GM12878 (cell line): Measurements from ENCODE around the gene FAM76B. TPM values are rescaled to one million over a fixed set of nuclear protein-coding genes. Genes with fewer than 3 reads are reported as not detected.

Source experiments
- ATAC-seq: fragments of 200-7000 bp; cut with Tn5 transposase; 3 replicates; pipeline ENCODE4 v1.9.1; 2020; ENCODE audit warnings: mild to moderate bottlenecking, moderate library complexity
- BruUV-seq: library from RNA; stranded (reverse); fragments of 400-500 nt; replicated peaks from 2 replicates; lab custom pipeline; 2021; lab: Mats Ljungman, UMichigan
- CTCF ChIA-PET: fragments of 300-600 bp; sonication (Branson Sonifier 250); formaldehyde crosslinking; extraction: SDS; loops from one replicate; lab custom pipeline; 2021; ENCODE audit warnings: inconsistent platforms; lab: Yijun Ruan, JAX
- POLR2A ChIA-PET: fragments of 350-600 bp; formaldehyde crosslinking; extraction: SDS; loops from one replicate; lab custom pipeline; 2021; ENCODE audit warnings: inconsistent platforms; lab: Charles Lee
- RAD21 ChIA-PET: fragments of 300-600 bp; sonication (Branson Sonifier 250); formaldehyde crosslinking; loops from one replicate; lab custom pipeline; 2023; ENCODE audit warnings: antibody characterized with exemption; ENCODE audit not compliant: unreplicated experiment; lab: Charles Lee
- SMC1A ChIA-PET: fragments of 300-600 bp; sonication (Branson Sonifier 250); formaldehyde crosslinking; loops from one replicate; lab custom pipeline; 2023; ENCODE audit not compliant: unreplicated experiment, uncharacterized antibody; lab: Charles Lee
- DNase-seq: peaks from one replicate; pipeline ENCODE4 v3.0.0-alpha.2; 2011; ENCODE audit warnings: low read depth, low spot score
- FAIRE-seq: peaks from 3 replicates; lab custom pipeline; 2011; peaks lifted over from hg19 to GRCh38; lab: Jason Lieb, UNC
- H2AFZ ChIP-seq: 2 replicates; pipeline ENCODE4 v1.6.0; 2011; ENCODE audit warnings: low read depth, low read length, control low read depth; ENCODE audit not compliant: control insufficient read depth
- H3K27ac ChIP-seq: 2 replicates; pipeline ENCODE4 v1.5.1; 2011; ENCODE audit warnings: control low read depth; ENCODE audit not compliant: control insufficient read depth, insufficient read depth
- H3K27me3 ChIP-seq, 2 experiments: replicated peaks in 1 of 2; 2 replicates each; pipeline versions ENCODE4 v1.6.0 to v1.6.1; 2011; ENCODE audit warnings: low read length in 1 of 2; ENCODE audit not compliant: control insufficient read depth in 2 of 2, insufficient read depth in 2 of 2
- H3K36me3 ChIP-seq, 2 experiments: 2 replicates each; pipeline ENCODE4 v1.5.1; 2011; ENCODE audit warnings: low read length in 1 of 2; ENCODE audit not compliant: control insufficient read depth in 2 of 2, insufficient read depth in 2 of 2
- H3K4me1 ChIP-seq: 2 replicates; pipeline ENCODE4 v1.6.1; 2011; ENCODE audit warnings: mild to moderate bottlenecking, low read length, moderate library complexity, mixed read lengths; ENCODE audit not compliant: control insufficient read depth, insufficient read depth
- H3K4me2 ChIP-seq: 2 replicates; pipeline ENCODE4 v1.6.0; 2011; ENCODE audit warnings: control low read depth; ENCODE audit not compliant: control insufficient read depth, insufficient read depth
- H3K4me3 ChIP-seq: fragments of 200-600 bp; sonication (generic); 2 replicates; pipeline ENCODE4 v1.5.1; 2016
- H3K79me2 ChIP-seq: 2 replicates; pipeline ENCODE4 v1.6.0; 2011; ENCODE audit warnings: low read length; ENCODE audit not compliant: control insufficient read depth, insufficient read depth
- H3K9ac ChIP-seq: 2 replicates; pipeline ENCODE4 v1.8.0; 2011; ENCODE audit warnings: low read length, control low read depth, mixed read lengths; ENCODE audit not compliant: control insufficient read depth, insufficient read depth
- H3K9me3 ChIP-seq: replicated peaks from 3 replicates; pipeline ENCODE4 v1.5.1; 2011; ENCODE audit warnings: mild to moderate bottlenecking, low read length; ENCODE audit not compliant: control insufficient read depth, insufficient read depth
- H4K20me1 ChIP-seq: 2 replicates; pipeline ENCODE4 v1.6.0; 2011; ENCODE audit not compliant: control insufficient read depth, insufficient read depth
- ATF7 ChIP-seq: fragments of 450-650 bp; IDR thresholded peaks from 2 replicates; pipeline ENCODE4 v1.6.1; 2016; ENCODE audit warnings: low read depth, mild to moderate bottlenecking
- BHLHE40 ChIP-seq, 2 experiments: fragments of 450-650 bp in 1 of 2; IDR thresholded peaks; 2 replicates each; pipeline ENCODE4 v1.6.1; 2011 to 2017; ENCODE audit warnings: low read depth in 2 of 2, borderline replicate concordance in 1 of 2, improper control_type of control experiment in 1 of 2, low read length in 1 of 2, mild to moderate bottlenecking in 1 of 2
- CHD4 ChIP-seq: fragments of 200-600 bp; sonication (generic); IDR thresholded peaks from 2 replicates; pipeline ENCODE4 v1.6.1; 2016; ENCODE audit warnings: mild to moderate bottlenecking
- CREM ChIP-seq: IDR thresholded peaks from 2 replicates; pipeline ENCODE4 v1.6.1; 2014; ENCODE audit warnings: antibody characterized with exemption, low read depth
- FOXM1 ChIP-seq: IDR thresholded peaks from 2 replicates; pipeline ENCODE4 v1.6.1; 2012; ENCODE audit warnings: low read depth, mild to moderate bottlenecking, inconsistent platforms, low read length, moderate library complexity
- JUND ChIP-seq: IDR thresholded peaks from 2 replicates; pipeline ENCODE4 v1.6.1; 2012; ENCODE audit warnings: low read depth, mild to moderate bottlenecking, low read length, improper control_type of control experiment, moderate library complexity
- KDM1A ChIP-seq: fragments of 200-600 bp; sonication (generic); IDR thresholded peaks from 2 replicates; pipeline ENCODE4 v1.6.1; 2016; ENCODE audit warnings: borderline replicate concordance
- LARP7 ChIP-seq: fragments of 450-650 bp; IDR thresholded peaks from 2 replicates; pipeline ENCODE4 v1.6.1; 2017; ENCODE audit warnings: mild to moderate bottlenecking
- NRF1 ChIP-seq: conservative IDR thresholded peaks from 2 replicates; pipeline ENCODE4 v1.6.1; 2011; ENCODE audit warnings: mild to moderate bottlenecking, low read depth, low read length, improper control_type of control experiment
- RAD51 ChIP-seq: fragments of 450-650 bp; IDR thresholded peaks from 2 replicates; pipeline ENCODE4 v1.6.1; 2016; ENCODE audit warnings: moderate library complexity, mild to moderate bottlenecking, inconsistent platforms
- RUNX3 ChIP-seq: IDR thresholded peaks from 2 replicates; pipeline ENCODE4 v1.6.1; 2012; ENCODE audit warnings: low read length, inconsistent platforms
- SREBF1 ChIP-seq: IDR thresholded peaks from 2 replicates; pipeline ENCODE4 v1.6.1; 2012; ENCODE audit warnings: mild to moderate bottlenecking, low read length
- TARDBP ChIP-seq: IDR thresholded peaks from 2 replicates; pipeline ENCODE4 v1.6.1; 2016; ENCODE audit warnings: borderline replicate concordance
- in situ Hi-C: fragments of 300-500 bp; cut with MboI; formaldehyde crosslinking; loops from 9 replicates; pipeline ENCODE4 v1.14.3; 2018; ENCODE audit warnings: mixed read lengths
- intact Hi-C: fragments of 100-400 bp; cut with micrococcal nuclease; formaldehyde crosslinking; loops from one replicate; pipeline ENCODE4 v1.14.2; 2022; ENCODE audit not compliant: unreplicated experiment
- polyA plus RNA-seq, 11 experiments: library from polyadenylated mRNA; depleted of rRNA in 4 of 11; unstranded in 6 of 11; stranded (reverse) in 5 of 11; fragments of >200 nt; fragmentation: Nextera tagmentation in 4 of 11; fragmentation: Illumina TruSeq in 1 of 11; extraction: Ambion mirVana in 4 of 11; extraction: Trizol in 1 of 11; gene quantifications; 1 replicate in 1 of 11; 2 replicates in 10 of 11; pipeline versions ENCODE4 v1.2.1 to v1.2.3, GENCODE V29; 2011 to 2016; ENCODE audit warnings: inconsistent platforms in 2 of 11, missing spikeins in 2 of 11, low read depth in 1 of 11
- total RNA-seq, 4 experiments: library from RNA; depleted of rRNA in 3 of 4; stranded (reverse); fragments of >200 nt in 3 of 4; fragmentation: Illumina TruSeq in 1 of 4; extraction: Trizol in 1 of 4; gene quantifications; 2 replicates each; pipeline versions ENCODE4 v1.2.1 to v1.2.3, GENCODE V29; 2013 to 2021
- TF ChIP-seq, protein P1 (sequence below): fragments of 450-650 bp; formaldehyde crosslinking; IDR thresholded peaks from 2 replicates; pipeline ENCODE4 v1.4.0; 2022; ENCODE audit warnings: mild to moderate bottlenecking, moderate library complexity

FAM76B gene
- total and polyA plus RNA-seq, 10 of the 15 experiments (the other 5 are each of a cell fraction or from before 2014, with no cell fraction given), result 13.5 to 56.8 (median 28.4) TPM

DNA sequence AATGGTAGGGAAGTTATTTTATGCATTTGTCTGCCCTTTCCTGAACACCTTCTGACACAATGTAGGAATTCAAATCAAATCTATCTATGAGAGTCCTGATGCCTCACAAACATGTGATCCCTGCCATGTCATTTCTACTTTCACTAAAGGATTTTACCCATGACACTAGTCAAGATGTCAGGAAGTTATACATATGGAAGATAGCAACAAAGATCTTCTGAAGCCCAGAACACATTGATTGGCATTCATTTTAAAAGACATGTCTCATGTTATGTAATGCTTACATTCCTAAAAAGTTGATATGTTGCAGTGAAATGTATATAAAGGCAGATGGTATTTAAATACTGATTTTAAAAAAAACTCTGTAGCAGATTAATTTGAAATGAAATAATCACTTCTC lies 61.5 kb downstream of the FAM76B start:
- Histone ChIP-seq H3K4me2 (no peak overlapping the region), H4K20me1 (no peaks in the 10 kb centered on the region), H3K4me3 (no peak overlapping the region), H3K36me3 (no peaks in the 10 kb centered on the region), H3K27ac (no peak overlapping the region), H3K79me2 (no peaks in the 10 kb centered on the region), H3K9ac (no peak overlapping the region), H3K27me3 (no peaks in the 10 kb centered on the region), H2AFZ (no peak overlapping the region), H3K9me3 (no peaks in the 10 kb centered on the region), H3K4me1 (no peaks in the 10 kb centered on the region)
- ATAC-seq (no peak), DNase-seq (no peak), FAIRE-seq (no peak)
- ChIA-PET RAD21 (no interaction called here), CTCF (interaction anchor here (0.8 to 1.6 kb wide), 3 partner anchors 12 to 34 kb away, joined by 3 read pairs; no protein-coding TSS in a partner anchor), POLR2A (interaction anchor here (0.5 kb wide), 1 partner anchor 49 kb away, joined by 4 read pairs; no protein-coding TSS in a partner anchor), SMC1A (interaction anchor here (1.3 to 1.9 kb wide), 2 partner anchors 11 to 17 kb away, joined by 4 to 5 read pairs; no protein-coding TSS in a partner anchor)
- intact Hi-C loops (no loop called here), in situ Hi-C loops (no loop called here)
- no peak for TF ChIP-seq NRF1
- no peak for TF ChIP-seq JUND
- no peak for TF ChIP-seq RAD51
- TF ChIP-seq TARDBP, result no peak
- TF ChIP-seq, protein P1, sequence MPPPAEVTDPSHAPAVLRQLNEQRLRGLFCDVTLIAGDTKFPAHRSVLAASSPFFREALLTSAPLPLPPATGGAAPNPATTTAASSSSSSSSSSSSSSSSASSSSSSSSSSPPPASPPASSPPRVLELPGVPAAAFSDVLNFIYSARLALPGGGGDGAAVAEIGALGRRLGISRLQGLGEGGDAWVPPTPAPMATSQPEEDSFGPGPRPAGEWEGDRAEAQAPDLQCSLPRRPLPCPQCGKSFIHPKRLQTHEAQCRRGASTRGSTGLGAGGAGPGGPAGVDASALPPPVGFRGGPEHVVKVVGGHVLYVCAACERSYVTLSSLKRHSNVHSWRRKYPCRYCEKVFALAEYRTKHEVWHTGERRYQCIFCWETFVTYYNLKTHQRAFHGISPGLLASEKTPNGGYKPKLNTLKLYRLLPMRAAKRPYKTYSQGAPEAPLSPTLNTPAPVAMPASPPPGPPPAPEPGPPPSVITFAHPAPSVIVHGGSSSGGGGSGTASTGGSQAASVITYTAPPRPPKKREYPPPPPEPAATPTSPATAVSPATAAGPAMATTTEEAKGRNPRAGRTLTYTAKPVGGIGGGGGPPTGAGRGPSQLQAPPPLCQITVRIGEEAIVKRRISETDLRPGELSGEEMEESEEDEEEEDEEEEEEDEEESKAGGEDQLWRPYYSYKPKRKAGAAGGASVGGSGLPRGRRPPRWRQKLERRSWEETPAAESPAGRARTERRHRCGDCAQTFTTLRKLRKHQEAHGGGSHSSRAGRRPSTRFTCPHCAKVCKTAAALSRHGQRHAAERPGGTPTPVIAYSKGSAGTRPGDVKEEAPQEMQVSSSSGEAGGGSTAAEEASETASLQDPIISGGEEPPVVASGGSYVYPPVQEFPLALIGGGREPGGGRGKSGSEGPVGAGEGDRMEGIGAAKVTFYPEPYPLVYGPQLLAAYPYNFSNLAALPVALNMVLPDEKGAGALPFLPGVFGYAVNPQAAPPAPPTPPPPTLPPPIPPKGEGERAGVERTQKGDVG (CRISPR knock-in tag), result no peak
- no peak for TF ChIP-seq LARP7
- TF ChIP-seq SREBF1, result no peak
- no peak for TF ChIP-seq KDM1A
- TF ChIP-seq FOXM1, result no peak
- TF ChIP-seq CREM, result no peak
- no peak for TF ChIP-seq BHLHE40 (IDR thresholded peaks at IDR 0.05; ENCODE audit: borderline replicate concordance in 1 of 2, low read depth in 2 of 2, low read length in 1 of 2)
- TF ChIP-seq CHD4, result no peak
- no peak for TF ChIP-seq RUNX3
- no peak for TF ChIP-seq ATF7
- no TSS peak for BruUV-seq
